HG03565 (cell line): ENCODE data around the gene RBM48.
"Not testable (repeated sequence)": the region's sequence is repeated elsewhere in the genome, so short reads cannot be mapped to it uniquely, and the experiment has no call there.

Source experiments
- ATAC-seq: cut with Tn5 transposase; IDR thresholded peaks from one replicate; pipeline ENCODE4 v1.9.1; 2021; ENCODE audit warnings: mild to moderate bottlenecking, moderate library complexity; ENCODE audit not compliant: unreplicated experiment

RBM48 gene

DNA sequence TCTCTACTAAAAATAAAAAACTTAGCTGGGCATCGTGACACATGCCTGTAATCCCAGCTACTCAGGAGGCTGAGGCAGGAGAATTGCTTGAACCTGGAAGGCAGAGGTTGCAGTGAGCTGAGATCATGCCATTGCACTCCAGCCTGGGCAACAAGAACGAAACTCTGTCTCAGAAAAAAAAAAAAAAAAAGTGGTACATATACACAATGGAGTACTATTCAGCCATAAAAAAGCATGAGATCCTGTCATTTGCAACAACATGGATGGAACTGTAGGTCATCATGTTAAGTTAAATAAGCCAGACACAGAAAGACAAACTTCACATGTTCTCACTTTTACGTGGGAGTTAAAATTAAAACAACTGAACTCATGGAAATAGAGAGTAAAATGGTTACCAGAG is 14.9 kb downstream of the RBM48 start:
- not testable (repeated sequence) for ATAC-seq

DNA sequence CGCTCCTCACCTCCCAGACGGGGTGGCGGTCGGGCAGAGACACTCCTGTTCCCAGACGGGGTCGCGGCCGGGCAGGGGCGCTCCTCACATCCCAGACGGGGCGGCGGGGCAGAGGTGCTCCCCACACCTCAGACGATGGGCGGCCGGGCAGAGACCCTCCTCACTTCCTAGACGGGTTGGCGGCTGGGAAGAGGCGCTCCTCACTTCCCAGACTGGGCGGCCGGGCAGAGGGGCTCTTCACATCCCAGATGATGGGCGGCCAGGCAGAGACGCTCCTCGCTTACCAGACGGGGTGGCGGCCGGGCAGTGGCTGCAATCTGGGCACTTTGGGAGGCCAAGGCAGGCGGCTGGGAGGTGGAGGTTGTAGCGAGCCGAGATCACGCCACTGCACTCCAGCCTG is 16.5 kb downstream of the RBM48 start:
- not testable (repeated sequence) for ATAC-seq

DNA sequence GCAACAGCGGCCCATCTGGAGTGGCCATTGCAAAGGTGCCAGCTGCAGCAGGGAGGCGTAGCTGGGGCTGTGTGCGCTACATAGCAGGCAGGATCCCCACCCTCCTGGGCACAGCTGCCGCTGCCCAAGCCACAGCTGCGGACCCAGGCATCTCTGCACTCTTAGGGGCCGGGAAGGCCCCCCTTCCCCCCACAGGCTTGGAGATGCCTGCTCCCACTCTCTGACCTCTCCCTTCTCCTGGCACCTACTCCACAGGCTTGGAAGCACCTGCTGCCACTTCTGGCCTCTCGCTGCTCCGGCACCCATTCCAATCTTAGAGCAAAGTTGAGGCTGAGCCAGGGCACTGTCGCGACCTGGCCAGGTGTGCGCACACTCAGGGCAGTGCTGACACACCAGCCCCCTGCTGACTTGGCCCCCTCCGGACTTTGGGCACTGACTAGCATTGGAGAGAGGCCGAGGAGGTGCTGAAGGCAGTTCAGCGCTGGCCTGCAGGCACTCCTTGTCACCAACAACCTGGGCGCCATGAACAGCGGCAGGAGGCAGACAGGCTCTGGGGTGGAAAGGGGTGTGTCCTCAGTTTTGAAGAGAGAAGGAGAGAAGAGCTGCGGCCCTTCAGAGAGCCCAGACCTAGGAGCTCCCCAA is 18.4 kb downstream of the RBM48 start:
- no peak for ATAC-seq

- no peak for ATAC-seq
These were observed 19.0 kb downstream of the RBM48 start for GRCh38 chr7:92547579-92547978.

GRCh38 chr7:92550194-92550593 is 21.6 kb downstream of the RBM48 start:
- no peak for ATAC-seq

GRCh38 chr7:92557249-92557648 is 28.7 kb downstream of the RBM48 start:
- no peak for ATAC-seq

DNA sequence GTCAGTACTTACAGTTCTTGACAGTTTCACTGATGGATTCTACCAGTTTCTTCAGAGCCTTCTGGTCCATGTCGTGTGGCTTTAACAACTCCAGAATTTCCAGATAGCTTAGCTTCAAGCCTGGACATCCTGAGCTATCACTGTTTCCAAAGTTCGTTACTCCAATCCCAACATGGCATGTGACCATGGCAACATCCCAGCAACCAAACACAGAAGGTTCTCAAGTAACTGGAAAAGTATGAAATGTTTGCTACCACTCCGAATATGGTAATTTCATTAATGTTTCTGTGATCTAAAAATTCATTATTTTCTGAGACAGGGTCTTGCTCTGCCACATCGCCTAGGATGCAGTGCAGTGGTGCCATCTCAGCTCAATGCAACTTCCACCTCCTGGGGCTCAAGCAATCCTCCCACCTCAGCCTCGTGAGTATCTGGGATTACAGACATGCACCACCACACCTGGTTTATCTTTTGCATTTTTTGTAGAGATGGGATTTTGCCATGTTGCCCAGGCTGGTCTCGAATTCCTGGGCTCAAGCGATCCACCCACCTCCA is 29.3 kb downstream of the RBM48 start:
- no peak for ATAC-seq

- ATAC-seq = no peak
These were observed 32.0 kb downstream of the RBM48 start for GRCh38 chr7:92560602-92561001.

DNA sequence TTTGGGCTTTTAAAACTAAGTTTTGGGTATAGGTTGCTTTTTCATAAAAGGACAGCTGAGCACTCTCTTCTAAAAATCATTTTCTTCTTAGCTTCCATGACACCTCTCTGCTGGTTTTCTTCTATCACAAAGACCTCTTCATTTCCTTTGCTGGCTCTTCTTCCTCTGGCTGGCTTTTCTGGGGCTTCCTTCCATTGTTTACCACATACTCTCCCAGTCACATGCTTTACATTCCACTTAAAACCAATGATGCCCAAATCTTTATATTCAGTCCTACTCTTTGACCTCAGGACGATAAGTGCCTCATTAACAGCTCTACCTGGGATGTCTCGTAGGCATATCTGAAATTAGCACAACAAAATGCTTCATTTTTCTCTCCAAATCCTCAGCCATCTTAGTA is 34.8 kb downstream of the RBM48 start:
- no peak for ATAC-seq

DNA sequence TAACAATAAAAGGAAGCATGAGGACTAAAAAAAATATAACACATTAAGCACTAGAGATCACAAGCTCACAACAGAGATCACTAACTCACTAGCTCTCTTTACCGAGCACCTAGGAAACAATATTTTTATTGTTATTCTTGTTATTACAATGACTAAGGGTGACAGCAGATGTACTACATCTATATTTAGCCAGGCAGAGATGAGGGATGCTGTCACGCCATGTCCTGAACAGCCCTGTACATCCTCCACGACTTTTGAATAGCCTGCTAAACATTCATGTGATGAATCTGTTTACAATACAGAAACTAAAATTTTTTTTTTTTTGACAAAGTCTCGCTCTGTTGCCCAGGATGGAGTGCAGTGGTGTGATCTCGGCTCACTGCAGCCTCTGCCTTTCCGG is 38.9 kb downstream of the RBM48 start:
- ATAC-seq = no peak

DNA sequence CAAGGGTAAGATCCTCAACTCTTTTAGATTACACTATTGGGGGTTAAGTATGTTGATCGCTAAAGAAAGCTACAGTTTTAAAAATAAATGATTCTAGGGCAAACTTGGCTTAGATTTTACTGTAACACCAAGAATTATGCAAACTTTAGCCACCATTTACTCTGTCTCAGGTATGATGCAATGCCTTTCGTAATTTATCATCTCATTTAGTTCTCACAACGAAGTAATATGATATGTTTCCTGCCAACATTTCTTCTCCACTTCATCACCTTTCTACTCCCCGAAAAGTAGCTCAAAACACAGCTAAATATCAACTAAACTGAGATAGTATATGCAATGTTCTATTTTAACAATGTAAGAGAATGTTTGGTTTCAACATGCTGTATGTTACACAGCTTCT is 40.5 kb downstream of the RBM48 start:
- no peak for ATAC-seq

- ATAC-seq = no peak
These were observed 47.7 kb downstream of the RBM48 start for GRCh38 chr7:92576296-92576695.

GRCh38 chr7:92582948-92583347 is 54.4 kb downstream of the RBM48 start:
- no peak for ATAC-seq

- ATAC-seq = no peak
These were observed 56.4 kb downstream of the RBM48 start for GRCh38 chr7:92584953-92585352.

- ATAC-seq = no peak
These were observed 57.8 kb downstream of the RBM48 start for GRCh38 chr7:92586403-92586802.

DNA sequence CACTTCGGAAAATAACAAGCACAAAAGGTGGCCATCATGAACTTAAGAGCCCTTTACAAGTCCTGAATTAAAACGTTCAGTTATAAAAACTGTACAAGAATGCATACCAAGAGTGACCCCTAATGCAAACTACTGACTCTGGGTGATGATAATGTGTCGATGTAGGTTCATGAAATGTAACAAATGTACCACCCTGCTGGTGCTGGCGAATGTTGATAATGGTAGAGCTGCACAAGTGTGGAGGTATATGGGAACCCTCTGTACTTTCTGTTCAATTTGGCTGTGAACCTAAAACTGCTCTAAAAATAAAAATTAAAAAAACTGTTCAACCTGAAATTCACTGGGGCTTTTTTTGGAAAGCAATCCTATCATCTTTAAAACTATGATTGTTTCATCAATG is 58.2 kb downstream of the RBM48 start:
- no peak for ATAC-seq
